NCI-H1048 (cell line): ENCODE measurements around the gene CX3CL1.

Experiments used
- DNase-seq: peaks from one replicate; lab custom pipeline; 2025; lab: John Stamatoyannopoulos, UW

Gene CX3CL1

DNA sequence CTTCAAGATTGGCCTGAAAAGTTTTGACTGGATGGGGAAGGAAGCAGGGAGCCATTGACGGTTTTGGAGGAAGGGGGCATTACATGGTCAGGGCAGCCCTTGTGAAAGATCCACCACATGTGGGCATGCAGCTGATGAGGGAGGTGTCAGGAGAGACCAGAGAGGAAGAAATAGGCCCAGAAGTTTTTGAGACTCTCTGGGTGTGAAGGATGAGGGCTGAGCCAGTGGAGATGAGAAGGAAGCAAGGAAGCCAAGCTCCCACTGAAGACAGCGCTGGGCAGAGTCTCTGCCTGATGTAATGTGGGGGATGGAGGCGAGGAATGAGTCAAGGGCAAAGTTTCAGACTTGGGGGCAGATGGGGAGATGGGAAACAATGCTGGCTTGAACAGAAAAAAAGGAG, 32.8 kb downstream of the CX3CL1 start:
- no peak for DNase-seq

DNA sequence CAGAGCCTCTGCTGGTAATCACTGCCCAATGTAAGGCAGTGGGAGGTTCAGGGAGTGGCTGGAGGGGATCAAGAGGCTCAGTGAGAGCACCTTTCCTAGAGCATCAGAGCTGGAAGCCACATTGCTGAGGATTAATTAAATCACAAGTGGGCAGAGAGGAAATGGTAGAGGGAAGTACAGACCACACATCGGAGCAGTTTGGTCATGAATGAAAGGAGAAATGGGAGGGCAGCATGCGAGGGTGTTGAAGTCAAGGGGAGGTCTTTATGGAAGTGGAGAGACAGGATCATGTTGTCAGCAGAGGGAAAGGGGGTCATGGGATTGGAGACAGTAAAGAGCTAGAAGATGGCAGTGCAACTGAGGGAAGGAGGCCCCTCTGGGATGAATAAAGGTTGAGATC, 34.6 kb downstream of the CX3CL1 start:
- no peak for DNase-seq

DNA sequence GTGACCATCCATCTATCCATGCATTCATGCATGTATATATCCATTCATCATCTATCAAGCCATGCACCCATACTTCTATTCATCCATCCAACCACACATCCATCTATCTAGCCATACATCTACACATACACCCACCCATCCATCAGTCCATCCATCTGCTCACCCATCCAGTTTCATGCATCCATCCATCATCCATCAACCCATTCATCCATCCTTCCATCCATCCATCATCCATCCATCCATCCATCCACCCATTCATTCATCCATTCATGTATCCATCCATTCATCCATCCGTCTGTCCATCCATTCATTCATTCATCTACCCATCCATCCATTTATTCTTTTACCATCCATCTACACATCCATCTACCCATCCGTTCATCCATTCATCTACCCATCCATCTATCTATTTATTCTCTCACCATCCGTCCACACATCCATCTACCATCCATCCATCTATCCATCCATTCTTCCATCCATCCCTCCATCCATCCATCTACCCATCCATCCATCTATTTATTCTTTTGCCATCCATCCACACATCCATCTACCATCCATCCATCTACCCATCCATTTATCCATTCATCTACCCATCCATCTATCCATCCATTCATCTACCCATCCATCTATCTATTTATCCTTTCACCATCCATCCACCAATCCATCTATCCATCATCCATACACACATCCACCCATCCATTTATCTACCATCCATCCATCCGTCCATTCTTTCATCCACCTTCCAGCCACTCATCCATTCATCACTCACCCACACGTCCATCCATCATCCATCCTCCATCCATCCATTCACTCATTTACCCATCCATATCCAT, 35.4 kb downstream of the CX3CL1 start:
- no peak for DNase-seq

DNA sequence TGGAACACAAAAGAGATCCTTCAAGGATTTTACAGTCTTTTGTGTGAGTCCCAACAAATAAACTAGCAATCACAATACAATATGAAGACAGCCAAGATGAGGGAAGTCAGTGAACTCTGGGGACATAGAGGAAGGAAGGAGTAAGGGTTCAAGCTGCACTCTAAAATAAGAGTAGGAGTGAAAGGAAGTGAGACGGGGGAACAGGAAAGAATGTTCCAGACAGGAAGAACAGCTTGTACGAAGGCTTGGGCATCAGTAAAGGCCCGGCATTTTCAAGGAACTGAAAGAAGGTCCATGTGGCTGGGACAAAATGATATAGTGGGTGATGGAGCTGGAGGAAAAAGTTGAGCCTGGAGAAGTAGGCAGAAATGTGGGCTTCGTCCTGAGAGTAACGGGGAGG, 36.8 kb downstream of the CX3CL1 start:
- DNase-seq, result no peak

DNA sequence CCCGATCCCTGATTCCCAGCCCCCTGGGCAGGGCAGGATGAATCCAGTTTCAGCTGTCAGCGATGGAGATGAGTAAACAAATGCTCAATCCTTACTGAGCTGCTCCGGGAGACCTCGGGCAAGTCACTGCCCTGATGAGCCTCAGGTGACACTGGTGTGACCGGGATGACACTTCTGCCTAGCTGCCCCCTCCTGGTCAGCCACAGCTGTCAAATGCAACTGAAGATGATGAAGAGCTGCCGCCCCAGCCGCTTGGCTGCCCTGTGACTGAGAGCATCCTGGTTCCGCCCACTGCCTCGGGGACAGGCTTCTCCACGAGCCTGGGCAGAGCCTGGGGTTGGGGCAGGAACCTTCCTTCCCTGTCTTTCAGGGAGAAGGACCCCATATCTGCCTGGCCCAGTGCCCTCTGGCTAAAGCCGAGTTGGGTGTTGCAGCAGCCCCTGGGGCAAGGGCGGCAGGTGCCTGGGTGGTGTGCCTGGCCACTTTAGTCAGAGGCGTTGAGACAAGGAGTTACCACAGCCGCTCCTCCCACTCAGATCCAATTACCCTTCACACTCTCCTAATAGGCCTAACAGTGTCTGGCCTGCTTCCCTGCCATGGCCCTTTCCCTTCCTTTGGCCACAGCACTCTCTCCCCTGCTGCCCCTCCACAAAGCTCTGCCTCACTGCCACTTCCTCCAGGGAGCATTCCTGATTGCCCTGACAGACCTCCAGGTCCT, 37.7 kb downstream of the CX3CL1 start:
- no peak for DNase-seq

DNA sequence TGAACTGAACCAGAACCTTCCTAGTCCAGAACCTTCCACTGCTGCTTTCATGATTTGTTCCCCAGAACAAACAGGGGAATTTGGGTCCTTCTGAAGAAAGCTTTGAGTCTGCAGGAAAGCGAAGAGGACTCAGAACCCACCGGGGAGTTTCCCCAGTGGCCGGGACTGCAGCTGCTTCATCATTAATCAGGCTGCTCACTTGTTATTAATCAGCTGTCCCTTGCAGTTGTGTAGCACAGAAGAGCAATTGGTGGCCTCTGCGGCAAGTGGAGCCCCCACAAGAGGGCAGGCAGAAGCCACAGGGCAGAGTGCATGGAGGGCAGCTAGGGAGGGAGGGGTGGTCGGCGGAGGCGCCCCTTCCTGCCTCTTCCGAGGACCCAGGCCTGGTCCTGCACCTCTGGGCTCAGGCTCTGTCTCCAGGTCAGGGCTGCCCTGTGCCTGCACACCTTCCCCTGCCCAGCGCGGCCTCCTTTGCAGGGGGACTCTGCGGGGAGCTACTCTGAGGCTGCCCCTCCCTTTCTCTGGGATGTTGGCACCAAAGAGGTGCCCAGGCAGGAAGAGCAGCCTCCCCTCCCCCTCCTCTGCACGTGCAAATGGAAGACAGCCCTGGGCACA, 39.2 kb downstream of the CX3CL1 start:
- DNase-seq, result no peak

DNA sequence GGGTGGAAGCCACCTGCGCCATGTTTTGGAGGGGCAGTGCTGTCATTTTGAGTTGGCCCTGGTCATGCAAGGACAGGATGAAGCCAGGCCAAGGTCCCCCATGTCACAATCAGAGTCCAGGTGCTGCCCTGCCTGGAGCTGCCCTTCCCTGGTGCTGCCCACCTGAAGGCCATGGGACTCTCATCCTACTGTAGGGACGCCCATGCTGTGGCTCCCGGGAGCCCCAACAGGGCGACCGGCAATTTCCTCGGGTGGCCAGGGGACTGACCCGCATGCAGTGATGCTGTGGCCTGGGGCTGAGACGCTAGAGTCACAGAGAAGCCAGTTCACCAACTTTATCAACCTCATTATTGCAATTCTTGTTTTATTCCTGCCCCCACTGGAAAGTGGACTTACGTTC, 40.3 kb downstream of the CX3CL1 start:
- DNase-seq, result no peak

DNA sequence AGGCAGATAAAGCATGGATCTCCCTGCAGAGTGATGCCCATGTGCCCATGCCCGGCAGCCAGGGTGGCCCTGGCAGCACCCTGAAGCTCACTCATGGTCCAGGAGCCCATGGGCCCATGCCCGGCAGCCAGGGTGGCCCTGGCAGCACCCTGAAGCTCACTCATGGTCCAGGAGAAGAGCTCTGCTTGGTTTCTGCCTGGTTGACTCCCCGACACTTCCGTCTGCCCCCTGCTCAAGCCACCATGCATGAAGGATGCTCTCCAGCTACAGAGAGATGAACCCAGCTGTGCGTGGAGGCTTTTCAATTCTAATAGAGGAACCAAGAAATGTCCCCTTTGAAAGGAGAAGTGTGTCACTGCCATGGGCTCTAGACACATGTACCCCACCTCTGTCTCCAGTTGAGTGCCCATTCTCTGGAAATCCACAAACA, 41.0 kb downstream of the CX3CL1 start:
- DNase-seq, result no peak

DNA sequence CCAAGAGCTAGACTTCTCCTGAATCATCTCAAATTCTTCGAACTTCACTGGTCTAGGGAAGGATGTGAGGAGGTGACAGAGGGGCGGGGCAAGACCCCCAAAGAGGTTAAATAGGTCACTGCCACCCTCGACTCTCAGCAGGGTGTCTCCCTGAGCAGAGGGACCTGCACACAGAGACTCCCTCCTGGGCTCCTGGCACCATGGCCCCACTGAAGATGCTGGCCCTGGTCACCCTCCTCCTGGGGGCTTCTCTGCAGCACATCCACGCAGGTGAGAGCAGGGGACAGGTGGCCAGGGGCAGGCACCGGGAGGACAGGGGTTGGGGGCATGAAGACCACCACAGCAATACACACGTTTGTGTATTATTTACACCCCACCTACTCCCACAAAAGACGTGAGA, 41.4 kb downstream of the CX3CL1 start:
- DNase-seq, result no peak

DNA sequence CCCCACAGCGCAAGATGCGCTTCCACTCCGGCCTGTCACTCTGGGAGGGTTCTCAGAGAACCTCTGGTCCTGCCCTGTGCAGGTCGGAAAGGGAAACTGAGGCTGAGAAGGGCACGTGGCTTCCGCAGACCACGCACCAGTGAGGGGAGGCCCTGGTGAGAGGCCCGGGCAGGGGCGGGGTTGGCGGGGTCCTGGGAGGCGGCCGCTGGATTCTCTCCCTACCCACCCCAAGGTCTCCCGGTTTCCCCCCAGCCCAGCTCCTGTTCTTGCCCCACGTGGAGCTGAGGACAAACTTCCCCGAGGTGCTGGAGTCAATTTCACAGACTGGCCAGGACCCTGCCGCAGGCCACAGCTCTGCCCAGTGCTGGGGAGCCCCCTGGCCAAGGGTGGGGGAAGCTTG, 43.8 kb downstream of the CX3CL1 start:
- DNase-seq, result no peak

DNA sequence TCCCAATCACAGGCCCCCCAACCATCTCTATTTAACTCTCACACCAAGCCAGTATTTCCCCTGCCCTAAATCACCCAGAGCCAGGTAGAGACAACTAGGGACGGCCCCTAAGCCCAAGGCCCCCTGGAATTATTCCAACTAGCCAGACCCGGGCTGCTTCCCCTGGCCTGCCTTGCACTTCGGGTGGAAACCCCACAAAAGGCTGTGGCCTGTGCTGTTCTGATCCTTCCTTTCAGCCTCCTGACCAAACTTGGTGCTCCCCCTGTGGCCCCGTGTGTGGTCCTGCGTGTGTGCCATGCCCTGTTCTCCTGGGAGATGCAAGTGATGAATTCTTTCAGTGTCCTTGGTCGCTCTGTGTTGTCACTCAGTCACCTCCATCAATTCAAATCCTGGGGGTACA, 47.2 kb downstream of the CX3CL1 start:
- DNase-seq, result no peak

DNA sequence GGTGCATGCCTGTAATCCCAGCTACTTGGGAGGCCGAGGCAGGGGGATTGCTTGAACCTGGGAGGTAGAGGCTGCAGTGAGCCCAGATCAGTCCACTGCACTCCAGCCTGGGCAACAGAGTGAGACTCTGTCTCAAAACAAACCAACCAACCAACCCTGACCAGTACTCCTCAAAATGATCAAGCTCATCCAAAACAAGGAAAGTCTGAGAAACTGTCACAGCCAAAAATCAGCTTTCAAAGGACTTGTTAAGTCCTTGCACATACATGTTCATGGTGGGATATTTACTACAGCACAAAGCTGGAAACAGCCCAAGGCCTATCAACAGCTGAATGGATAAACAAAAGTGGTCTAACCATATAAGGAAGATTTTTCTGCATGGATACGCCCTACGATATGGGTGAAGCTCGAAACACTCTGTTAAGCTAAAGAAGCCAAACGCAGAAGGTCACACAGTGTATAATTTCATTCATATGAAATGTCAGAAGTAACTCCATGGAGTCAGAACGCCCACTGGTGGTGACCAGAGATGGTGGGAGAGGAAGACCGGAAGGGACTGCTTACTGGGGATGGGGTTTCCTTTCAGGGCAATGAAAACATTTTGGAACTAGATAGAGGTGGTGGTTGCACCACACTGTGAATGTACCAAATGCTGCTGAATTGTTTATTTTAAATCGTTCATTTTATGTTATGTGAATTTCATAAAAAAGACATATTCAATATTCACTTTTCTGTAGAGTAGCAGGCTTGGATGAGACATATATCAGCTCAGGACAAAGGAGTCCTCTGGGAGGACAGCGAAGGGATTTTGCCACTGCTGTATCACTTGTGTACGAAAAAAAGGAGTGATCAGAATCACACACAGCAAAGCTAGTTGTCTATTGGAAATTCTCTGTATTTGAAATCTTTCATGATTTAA, 50.0 kb downstream of the CX3CL1 start:
- no peak for DNase-seq

DNA sequence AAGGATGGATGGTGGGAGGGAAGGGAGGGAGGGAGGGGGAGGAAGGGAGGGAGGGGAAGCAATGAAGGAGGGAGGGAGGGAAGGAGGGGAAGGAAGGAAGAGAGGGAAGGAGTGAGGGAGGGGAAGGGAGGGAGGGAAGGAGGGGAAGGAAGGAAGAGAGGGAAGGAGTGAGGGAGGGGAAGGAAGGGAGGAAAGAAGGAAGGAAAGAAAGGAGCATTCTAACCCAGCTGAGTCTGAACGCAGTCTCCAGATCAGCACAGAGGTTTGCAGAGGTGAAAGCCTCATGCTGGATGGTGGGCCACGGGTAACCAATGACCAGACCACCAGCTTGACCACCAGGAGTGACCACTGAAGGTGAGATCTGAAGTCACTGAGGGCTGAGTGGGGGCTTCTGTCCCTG, 50.9 kb downstream of the CX3CL1 start:
- DNase-seq, result no peak

DNA sequence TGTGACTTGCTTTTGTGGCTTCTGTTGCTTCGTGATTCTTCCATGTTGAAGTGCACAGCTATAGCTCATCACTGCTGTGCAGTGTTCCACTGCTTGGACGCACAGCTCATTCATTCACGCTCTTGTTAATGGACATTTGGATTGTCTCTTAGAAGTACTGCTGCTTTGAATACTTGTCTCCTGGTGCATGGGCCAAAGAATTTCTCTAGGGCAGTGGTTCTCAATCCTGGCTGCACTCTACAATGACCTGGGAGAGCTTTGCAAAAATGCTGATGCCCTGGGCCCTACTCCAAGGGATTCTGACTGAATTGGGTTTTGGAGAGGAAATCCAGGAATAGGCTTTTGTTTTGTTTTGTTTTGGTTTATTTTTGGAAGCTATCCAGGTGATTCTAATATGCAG, 52.3 kb downstream of the CX3CL1 start:
- no peak for DNase-seq

DNA sequence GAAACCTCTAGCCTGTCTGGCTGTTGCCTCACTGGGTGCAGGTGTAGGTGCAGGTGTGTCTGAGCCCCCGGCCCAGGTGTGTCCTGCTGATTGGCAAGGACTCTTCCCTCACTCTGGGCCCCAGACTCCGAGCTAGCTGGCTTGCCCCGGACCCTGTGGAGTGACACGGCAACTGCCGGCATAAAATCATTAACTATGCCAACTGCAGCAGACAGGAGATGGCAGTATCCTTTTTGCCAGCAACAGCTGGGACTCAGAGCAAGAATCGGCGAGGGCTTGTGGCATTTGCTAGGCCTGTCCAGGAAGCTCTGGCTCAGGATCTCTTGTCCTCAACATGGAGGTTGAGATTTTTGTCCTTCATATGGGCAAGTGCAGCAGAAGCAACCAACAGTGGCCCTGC, 54.1 kb downstream of the CX3CL1 start:
- DNase-seq, result no peak

DNA sequence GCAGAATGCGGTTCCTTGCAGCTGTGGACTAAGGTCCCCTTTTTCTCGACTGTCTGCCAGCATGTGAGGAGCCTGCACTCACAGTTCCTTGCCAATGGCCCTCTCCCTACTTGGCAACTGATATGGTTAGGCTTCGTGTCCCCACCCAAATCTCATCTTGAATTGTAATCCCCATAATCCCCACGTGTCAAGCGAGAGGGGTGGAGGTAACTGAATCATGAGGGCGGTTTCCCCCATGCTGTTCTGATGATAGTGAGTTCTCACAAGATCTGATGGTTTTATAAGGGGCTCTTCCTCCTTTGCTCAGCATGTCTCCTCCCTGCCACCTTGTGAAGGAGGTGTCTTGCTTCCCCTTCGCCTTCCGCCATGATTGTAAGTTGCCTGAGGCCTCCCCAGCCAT, 55.0 kb downstream of the CX3CL1 start:
- DNase-seq, result no peak

DNA sequence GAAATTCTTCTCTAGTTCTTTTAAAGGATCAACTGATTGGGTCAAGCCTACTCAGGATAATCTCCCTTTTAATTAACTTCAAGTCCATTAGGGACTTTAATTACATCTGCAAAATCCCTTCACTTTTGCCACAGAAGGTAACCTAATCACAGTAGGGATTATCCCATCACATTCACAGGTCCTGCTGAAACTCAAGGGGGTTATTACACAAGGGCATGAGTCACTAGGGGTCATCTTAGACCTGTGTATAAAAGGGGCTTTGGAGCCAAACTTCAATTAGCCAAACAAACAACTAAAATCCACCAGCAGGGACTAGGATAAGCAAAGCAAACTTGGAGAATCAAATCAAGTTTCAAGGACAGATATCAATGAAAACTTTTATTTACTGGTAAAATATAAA, 55.5 kb downstream of the CX3CL1 start:
- no peak for DNase-seq

DNA sequence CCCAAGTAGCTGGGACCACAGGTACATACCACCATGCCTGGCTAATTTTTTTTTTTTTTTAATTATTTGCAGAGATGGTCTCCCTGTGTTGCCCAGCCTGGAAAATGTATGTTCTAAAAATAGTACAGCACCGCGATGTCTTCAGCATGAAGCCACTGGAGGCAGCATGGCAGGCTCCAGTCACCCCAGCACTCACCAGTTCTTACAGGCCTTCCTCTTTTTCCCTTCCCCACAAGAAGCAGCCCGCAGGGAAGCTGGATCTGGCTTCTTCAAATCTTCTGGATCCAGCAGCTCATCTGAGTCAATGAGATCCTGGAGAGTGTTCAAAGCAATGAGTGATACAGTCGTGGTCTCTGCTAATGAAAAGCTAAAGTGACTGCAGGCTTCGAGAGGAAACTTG, 58.7 kb downstream of the CX3CL1 start:
- no peak for DNase-seq

DNA sequence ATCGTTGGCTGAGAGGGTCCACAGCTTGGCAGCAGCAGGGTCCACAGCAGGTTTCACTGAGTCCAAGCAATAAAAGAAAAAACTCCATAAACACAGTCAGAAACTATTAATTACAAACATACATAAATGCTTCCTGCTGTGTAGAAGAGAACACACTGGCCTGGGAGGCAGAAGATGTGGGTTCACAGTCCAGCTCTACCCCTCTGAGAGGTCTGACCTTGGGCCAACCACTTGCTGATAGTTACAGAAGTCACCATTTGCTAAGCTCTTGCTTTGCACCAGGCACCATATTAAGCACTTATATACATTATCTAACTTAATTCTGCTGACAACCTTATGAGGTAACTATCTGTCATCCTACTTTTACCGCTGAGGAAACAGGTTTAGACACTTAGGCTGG, 60.2 kb downstream of the CX3CL1 start:
- DNase-seq, result no peak

DNA sequence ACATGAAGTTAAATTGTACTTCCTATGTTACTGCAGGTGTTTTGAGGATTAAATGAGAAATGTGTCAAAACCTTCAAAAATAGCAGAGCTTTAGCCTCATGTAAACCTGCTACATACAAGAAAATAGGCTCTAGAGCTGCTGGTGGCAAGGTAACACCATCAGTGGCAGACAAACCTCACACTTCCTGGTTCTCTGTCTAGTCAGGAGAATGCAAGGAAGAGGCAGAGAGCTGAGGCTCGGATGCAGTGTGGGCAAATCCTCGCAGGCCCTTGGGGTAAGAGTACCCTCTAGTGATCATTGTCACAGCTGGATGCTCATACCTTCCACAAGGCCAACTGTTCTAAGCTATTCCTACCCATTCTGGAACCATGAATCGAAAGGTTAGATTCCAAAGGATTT, 60.7 kb downstream of the CX3CL1 start:
- DNase-seq, result no peak

DNA sequence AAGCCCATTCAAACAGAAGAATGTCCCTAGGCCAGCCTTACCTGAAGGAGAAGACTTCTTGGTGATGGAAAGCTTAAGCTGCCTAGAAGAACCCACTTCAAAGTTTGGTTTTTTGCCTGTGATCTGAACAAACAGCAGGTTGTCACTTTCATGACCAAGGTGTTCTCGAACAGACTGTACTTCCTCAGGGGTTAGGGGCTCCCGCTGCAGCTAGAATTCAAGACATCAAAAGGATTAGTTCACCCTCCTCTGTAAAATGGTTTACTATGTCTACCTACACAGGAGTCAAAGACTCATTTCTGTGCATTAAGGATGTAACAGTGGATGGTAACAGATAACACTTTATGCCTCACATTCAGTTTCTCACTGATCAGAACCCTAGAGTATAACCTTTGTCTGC, 61.7 kb downstream of the CX3CL1 start:
- DNase-seq, result no peak
